HCT116 (cell line): ENCODE data around the gene HMGN5. TPM values are rescaled to one million over a fixed set of nuclear protein-coding genes. Genes with fewer than 3 reads are reported as not detected.

Source experiments
- ATAC-seq: fragments of 200-7000 bp; cut with Tn5 transposase; 2 replicates; pipeline ENCODE4 v1.9.1; 2020; ENCODE audit warnings: mild to moderate bottlenecking, moderate library complexity
- BruUV-seq: library from RNA; stranded (reverse); fragments of 400-500 nt; replicated peaks from 2 replicates; lab custom pipeline; 2021; lab: Mats Ljungman, UMichigan
- CTCF ChIA-PET: fragments of 300-600 bp; sonication (Branson Sonifier 250); formaldehyde crosslinking; loops from one replicate; lab custom pipeline; 2021; ENCODE audit warnings: antibody characterized with exemption; lab: Charles Lee
- POLR2A ChIA-PET: fragments of 300-600, 350-600 bp; sonication (Branson Sonifier 250); formaldehyde crosslinking; loops from one replicate; lab custom pipeline; 2021; ENCODE audit warnings: antibody characterized with exemption; lab: Charles Lee
- RAD21 ChIA-PET, 2 experiments: fragments of 300-600 bp; sonication (Branson Sonifier 250); formaldehyde crosslinking; loops; one replicate each; lab custom pipeline; 2023; ENCODE audit warnings: low total read pairs in 2 of 2; ENCODE audit not compliant: uncharacterized antibody in 2 of 2, unreplicated experiment in 2 of 2, low non-redundant PET in 1 of 2; lab: Charles Lee
- DNase-seq: peaks from one replicate; pipeline ENCODE4 v3.0.0-alpha.2; 2010; ENCODE audit warnings: low read depth, low spot score
- H2AFZ ChIP-seq: fragments of 200-600 bp; shearing (Covaris generic), sonication (generic); 2 replicates; pipeline ENCODE4 v1.6.1; 2017; ENCODE audit warnings: low read depth, mixed run types, mixed read lengths, antibody characterized with exemption, low read length; ENCODE audit not compliant: poor library complexity, severe bottlenecking
- H3K27ac ChIP-seq: 2 replicates; pipeline ENCODE4 v1.5.1; 2012; ENCODE audit warnings: low read depth, low read length
- H3K27me3 ChIP-seq: fragments of 200-600 bp; sonication (generic); 2 replicates; pipeline ENCODE4 v1.6.1; 2016; ENCODE audit warnings: mixed run types, low read length, mixed read lengths; ENCODE audit not compliant: insufficient read depth
- H3K36me3 ChIP-seq, 2 experiments: fragments of 200-500 bp in 1 of 2; fragments of 200-600 bp in 1 of 2; sonication (Bioruptor generic) in 1 of 2; sonication (generic) in 1 of 2; 2 replicates each; pipeline versions ENCODE4 v1.5.1 to v1.6.1; 2014 to 2016; ENCODE audit warnings: low read length in 2 of 2, inconsistent platforms in 1 of 2, mixed read lengths in 1 of 2, mixed run types in 1 of 2; ENCODE audit not compliant: insufficient read depth in 2 of 2, control insufficient read depth in 1 of 2
- H3K4me1 ChIP-seq, 2 experiments: fragments of 200-600 bp in 1 of 2; sonication (generic) in 1 of 2; 2 replicates each; pipeline versions ENCODE4 v1.5.1 to v1.6.1; 2012 to 2017; ENCODE audit warnings: low read length in 2 of 2, inconsistent platforms in 1 of 2, mild to moderate bottlenecking in 1 of 2, mixed read lengths in 1 of 2, mixed run types in 1 of 2, moderate library complexity in 1 of 2; ENCODE audit not compliant: insufficient read depth in 2 of 2, control insufficient read depth in 1 of 2
- H3K4me2 ChIP-seq: fragments of 200-600 bp; sonication (generic); 2 replicates; pipeline ENCODE4 v1.6.1; 2017; ENCODE audit warnings: mixed run types, low read length, mixed read lengths
- H3K4me3 ChIP-seq, 2 experiments: fragments of 200-600 bp in 1 of 2; sonication (generic) in 1 of 2; replicated peaks in 1 of 2; 2 replicates each; pipeline ENCODE4 v1.5.1; 2011 to 2016; ENCODE audit warnings: low read length in 2 of 2, control low read depth in 1 of 2, low read depth in 1 of 2, mild to moderate bottlenecking in 1 of 2, mixed read lengths in 1 of 2, mixed run types in 1 of 2
- H3K79me2 ChIP-seq: fragments of 200-600 bp; sonication (generic); 2 replicates; pipeline ENCODE4 v1.6.1; 2017; ENCODE audit warnings: mild to moderate bottlenecking, mixed run types, low read length, moderate library complexity, mixed read lengths; ENCODE audit not compliant: insufficient read depth
- H3K9ac ChIP-seq: fragments of 200-600 bp; sonication (generic); 2 replicates; pipeline ENCODE4 v1.6.1; 2016; ENCODE audit warnings: low read length, mixed read lengths
- H3K9me2 ChIP-seq: fragments of 200-600 bp; sonication (generic), shearing (Covaris generic); 2 replicates; pipeline ENCODE4 v1.6.1; 2017; ENCODE audit warnings: mixed run types, mild to moderate bottlenecking, moderate library complexity; ENCODE audit not compliant: insufficient read depth
- H3K9me3 ChIP-seq, 2 experiments: fragments of 200-500 bp in 1 of 2; fragments of 200-600 bp in 1 of 2; sonication (Bioruptor generic) in 1 of 2; sonication (generic) in 1 of 2; 2 replicates each; pipeline ENCODE4 v1.6.1; 2014 to 2017; ENCODE audit warnings: low read length in 2 of 2, mixed read lengths in 2 of 2, inconsistent platforms in 1 of 2, low read depth in 1 of 2, mild to moderate bottlenecking in 1 of 2, mixed run types in 1 of 2, moderate library complexity in 1 of 2; ENCODE audit not compliant: control insufficient read depth in 1 of 2, insufficient read depth in 1 of 2
- H4K20me1 ChIP-seq: fragments of 200-600 bp; sonication (generic), shearing (Covaris generic); 2 replicates; pipeline ENCODE4 v1.6.1; 2017; ENCODE audit warnings: mixed run types, mild to moderate bottlenecking, moderate library complexity; ENCODE audit not compliant: insufficient read depth
- CBX3 ChIP-seq: IDR thresholded peaks from 2 replicates; pipeline ENCODE4 v1.6.1; 2012; ENCODE audit warnings: low read depth
- CEBPB ChIP-seq: IDR thresholded peaks from 2 replicates; pipeline ENCODE4 v1.6.1; 2012; ENCODE audit warnings: low read depth
- ELF1 ChIP-seq: IDR thresholded peaks from 2 replicates; pipeline ENCODE4 v1.6.1; 2012; ENCODE audit warnings: low read depth, borderline replicate concordance
- EZH2 ChIP-seq: fragments of 200-600 bp; sonication (generic); IDR thresholded peaks from 2 replicates; pipeline ENCODE4 v1.6.1; 2017; ENCODE audit warnings: antibody characterized with exemption, mixed run types
- FOSL1 ChIP-seq: IDR thresholded peaks from 2 replicates; pipeline ENCODE4 v1.6.1; 2012; ENCODE audit warnings: low read depth
- JUND ChIP-seq: IDR thresholded peaks from 2 replicates; pipeline ENCODE4 v1.6.1; 2012
- POLR2A ChIP-seq: IDR thresholded peaks from 2 replicates; pipeline ENCODE4 v1.7.0; 2011; ENCODE audit warnings: borderline replicate concordance; ENCODE audit not compliant: insufficient read depth, insufficient read length; ENCODE audit errors: extremely low read depth
- REST ChIP-seq: IDR thresholded peaks from 2 replicates; pipeline ENCODE4 v1.6.1; 2012; ENCODE audit warnings: low read depth
- SIN3A ChIP-seq: IDR thresholded peaks from 2 replicates; pipeline ENCODE4 v1.6.1; 2012; ENCODE audit warnings: low read depth
- SP1 ChIP-seq: IDR thresholded peaks from 2 replicates; pipeline ENCODE4 v1.6.1; 2012; ENCODE audit warnings: low read depth
- YY1 ChIP-seq: IDR thresholded peaks from 2 replicates; pipeline ENCODE4 v1.6.1; 2011; ENCODE audit warnings: low read length, low read depth, moderate library complexity, mild to moderate bottlenecking; ENCODE audit not compliant: insufficient replicate concordance; ENCODE audit errors: extremely low read depth
- ZBTB33 ChIP-seq: IDR thresholded peaks from 2 replicates; pipeline ENCODE4 v1.6.1; 2011; ENCODE audit warnings: mild to moderate bottlenecking, low read length, moderate library complexity; ENCODE audit not compliant: insufficient replicate concordance; ENCODE audit errors: extremely low read depth
- ZFX ChIP-seq: fragments of 450-650 bp; IDR thresholded peaks from 2 replicates; pipeline ENCODE4 v1.6.1; 2017
- ZNF274 ChIP-seq: fragments of 200-500 bp; sonication (Bioruptor generic); IDR thresholded peaks from 2 replicates; pipeline ENCODE4 v1.6.1; 2014; ENCODE audit warnings: mild to moderate bottlenecking, low read depth, low read length, inconsistent platforms
- intact Hi-C: fragments of 100-400 bp; cut with micrococcal nuclease; formaldehyde crosslinking; loops from 2 replicates; pipeline ENCODE4 v1.10.0; 2022
- total RNA-seq: library from RNA; stranded (reverse); gene quantifications from one replicate; pipeline ENCODE4 v1.2.1, GENCODE V29; 2021; ENCODE audit not compliant: unreplicated experiment
- TF ChIP-seq, protein P1 (sequence below): IDR thresholded peaks from 2 replicates; pipeline ENCODE4 v1.6.1; 2012
- TF ChIP-seq, protein P2 (sequence below): IDR thresholded peaks from 2 replicates; pipeline ENCODE4 v1.6.1; 2012

The HMGN5 gene
- total RNA-seq, 1 experiment from 2014 or later = 3.0 TPM

DNA sequence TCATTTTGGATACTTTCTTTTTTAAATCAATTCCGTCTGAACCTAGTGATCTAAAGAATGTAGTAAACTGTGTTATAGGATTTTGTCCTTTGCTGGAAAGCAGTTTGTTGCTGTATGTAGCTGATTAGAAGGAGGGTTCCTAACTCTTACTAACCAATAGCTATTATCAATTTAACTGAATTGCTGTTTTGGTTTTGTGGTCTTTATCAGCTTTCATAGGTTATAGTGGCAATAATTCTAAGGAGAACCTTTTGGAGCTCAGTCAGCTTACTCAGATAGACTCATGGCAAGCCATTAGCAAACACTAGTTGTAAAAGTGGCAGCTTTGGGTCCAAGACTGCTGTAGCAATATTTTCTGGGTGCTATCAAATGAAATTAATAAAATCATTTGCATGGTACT is 29.8 kb upstream of the HMGN5 start:
- DNase-seq (no peak), ATAC-seq (no peak)
- ChIA-PET CTCF (no interaction called here), RAD21 (no interaction called here), POLR2A (no interaction called here)
- H4K20me1 ChIP-seq = no peaks in the 10 kb centered on the region
- no peaks in the 10 kb centered on the region for H3K27me3 ChIP-seq
- no peaks in the 10 kb centered on the region for H3K9me2 ChIP-seq
- TF ChIP-seq YY1 = no peak
- TF ChIP-seq REST = no peak
- no peak for TF ChIP-seq ELF1
- no peak for TF ChIP-seq FOSL1
- TF ChIP-seq ZBTB33 = no peak
- no peak for TF ChIP-seq POLR2A
- TF ChIP-seq SIN3A = no peak
- no peak for TF ChIP-seq JUND
- TF ChIP-seq, protein P1, sequence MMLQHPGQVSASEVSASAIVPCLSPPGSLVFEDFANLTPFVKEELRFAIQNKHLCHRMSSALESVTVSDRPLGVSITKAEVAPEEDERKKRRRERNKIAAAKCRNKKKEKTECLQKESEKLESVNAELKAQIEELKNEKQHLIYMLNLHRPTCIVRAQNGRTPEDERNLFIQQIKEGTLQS = no peak
- TF ChIP-seq CEBPB = no peak
- no peak for TF ChIP-seq EZH2
- no peak for TF ChIP-seq SP1
- TF ChIP-seq ZNF274 = no peak
- TF ChIP-seq, protein P2, sequence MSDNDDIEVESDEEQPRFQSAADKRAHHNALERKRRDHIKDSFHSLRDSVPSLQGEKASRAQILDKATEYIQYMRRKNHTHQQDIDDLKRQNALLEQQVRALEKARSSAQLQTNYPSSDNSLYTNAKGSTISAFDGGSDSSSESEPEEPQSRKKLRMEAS = no peak
- no peak for TF ChIP-seq CBX3
- TF ChIP-seq ZFX = no peak
- H2AFZ ChIP-seq = no peak overlapping the region
- intact Hi-C loops = no loop called here
- no peak overlapping the region for H3K9ac ChIP-seq
- H3K4me3 ChIP-seq = no peak overlapping the region
- no peaks in the 10 kb centered on the region for H3K79me2 ChIP-seq
- no peak overlapping the region for H3K27ac ChIP-seq
- no peaks in the 10 kb centered on the region for H3K4me1 ChIP-seq
- H3K36me3 ChIP-seq = no peaks in the 10 kb centered on the region
- BruUV-seq = no TSS peak
- H3K4me2 ChIP-seq = no peak overlapping the region
- no peaks in the 10 kb centered on the region for H3K9me3 ChIP-seq
